HepG2 (cell line): ENCODE measurements around the gene C16orf95. TPM values are rescaled to one million over a fixed set of nuclear protein-coding genes. Genes with fewer than 3 reads are reported as not detected.

Experiments
- ATAC-seq: fragments of 200-7000 bp; cut with Tn5 transposase; 3 replicates; pipeline ENCODE4 v1.9.1; 2020; ENCODE audit warnings: mild to moderate bottlenecking, moderate library complexity
- BruUV-seq: library from RNA; stranded (reverse); fragments of 400-500 nt; replicated peaks from 2 replicates; lab custom pipeline; 2021; lab: Mats Ljungman, UMichigan
- CTCF ChIA-PET: fragments of 300-600 bp; formaldehyde crosslinking; extraction: SDS; loops from one replicate; lab custom pipeline; 2021; ENCODE audit warnings: low total read pairs, inconsistent platforms, low intra/inter-chr PET ratio; lab: Yijun Ruan, JAX
- POLR2A ChIA-PET: fragments of 350-600 bp; sonication (Branson Sonifier 250); formaldehyde crosslinking; loops from one replicate; lab custom pipeline; 2020; ENCODE audit warnings: antibody characterized with exemption, inconsistent platforms; lab: Yijun Ruan, JAX
- DNase-seq: peaks from one replicate; pipeline ENCODE4 v3.0.0-alpha.2; 2015; ENCODE audit warnings: low spot score
- FAIRE-seq: peaks from 3 replicates; lab custom pipeline; 2011; peaks lifted over from hg19 to GRCh38; lab: Jason Lieb, UNC
- H2AFZ ChIP-seq: one replicate; pipeline ENCODE4 v1.6.1; 2011; ENCODE audit warnings: low read length, inconsistent platforms
- H3K27ac ChIP-seq: fragments of 300-600 bp; 3 replicates; pipeline ENCODE4 v1.8.0; 2011; ENCODE audit warnings: mixed run types, mild to moderate bottlenecking, mixed read lengths, low read length, inconsistent platforms; ENCODE audit not compliant: insufficient read depth; ENCODE audit errors: extremely low read length
- H3K27me3 ChIP-seq, 2 experiments: fragments of 200-600 bp in 1 of 2; 2 replicates in 1 of 2; 3 replicates in 1 of 2; pipeline versions ENCODE4 v1.6.0 to v1.8.0; 2011; ENCODE audit warnings: low read length in 2 of 2, mild to moderate bottlenecking in 2 of 2, moderate library complexity in 2 of 2, inconsistent platforms in 1 of 2; ENCODE audit not compliant: insufficient read depth in 2 of 2, control insufficient read depth in 1 of 2
- H3K36me3 ChIP-seq, 2 experiments: fragments of 200-600 bp in 1 of 2; replicated peaks in 1 of 2; 2 replicates in 1 of 2; 3 replicates in 1 of 2; pipeline versions ENCODE4 v1.5.1 to v1.8.0; 2011; ENCODE audit warnings: low read length in 2 of 2, inconsistent platforms in 1 of 2; ENCODE audit not compliant: insufficient read depth in 2 of 2, control insufficient read depth in 1 of 2
- H3K4me1 ChIP-seq: 2 replicates; pipeline ENCODE4 v1.5.1; 2012; ENCODE audit warnings: low read length, inconsistent platforms; ENCODE audit not compliant: insufficient read depth
- H3K4me2 ChIP-seq: 2 replicates; pipeline ENCODE4 v1.6.0; 2011; ENCODE audit warnings: low read depth, low read length, inconsistent platforms
- H3K4me3 ChIP-seq, 3 experiments: fragments of 200-600 bp in 1 of 3; sonication (generic), shearing (Covaris generic) in 1 of 3; replicated peaks in 1 of 3; 2 replicates each; pipeline ENCODE4 v1.5.1; 2011 to 2016; ENCODE audit warnings: low read length in 3 of 3, inconsistent platforms in 2 of 3, low read depth in 2 of 3, mild to moderate bottlenecking in 2 of 3, control low read depth in 1 of 3, mixed read lengths in 1 of 3; ENCODE audit not compliant: insufficient read depth in 1 of 3
- H3K79me2 ChIP-seq: one replicate; pipeline ENCODE4 v1.6.1; 2011; ENCODE audit warnings: low read length, inconsistent platforms; ENCODE audit not compliant: insufficient read depth
- H3K9ac ChIP-seq: 2 replicates; pipeline ENCODE4 v1.6.0; 2011; ENCODE audit warnings: mild to moderate bottlenecking, low read depth, low read length, inconsistent platforms; ENCODE audit not compliant: insufficient read depth
- H3K9me3 ChIP-seq: 2 replicates; pipeline ENCODE4 v1.5.1; 2012; ENCODE audit warnings: mild to moderate bottlenecking, low read length
- H4K20me1 ChIP-seq: 2 replicates; pipeline ENCODE4 v1.6.0; 2011; ENCODE audit warnings: inconsistent platforms, mild to moderate bottlenecking, low read length, moderate library complexity; ENCODE audit not compliant: insufficient read depth
- ATRX ChIP-seq: sonication (generic); formaldehyde crosslinking; IDR thresholded peaks from 2 replicates; pipeline ENCODE4 v1.4.0; 2020; ENCODE audit warnings: missing genetic modification reagents, borderline replicate concordance
- HOXD1 ChIP-seq: sonication (generic); formaldehyde crosslinking; IDR thresholded peaks from 2 replicates; pipeline ENCODE4 v1.5.0; 2020; ENCODE audit warnings: missing genetic modification reagents
- JDP2 ChIP-seq: sonication (generic); formaldehyde crosslinking; IDR thresholded peaks from 2 replicates; pipeline ENCODE4 v1.8.1; 2022; ENCODE audit warnings: missing genetic modification reagents, borderline replicate concordance
- MLLT10 ChIP-seq: sonication (generic); formaldehyde crosslinking; IDR thresholded peaks from 2 replicates; pipeline ENCODE4 v1.4.0; 2020; ENCODE audit warnings: missing genetic modification reagents
- PCBP2 ChIP-seq: fragments of 200-400 bp; formaldehyde crosslinking; optimal IDR thresholded peaks from 2 replicates; pipeline ENCODE3; 2018; ENCODE audit warnings: low read length, low read depth; ENCODE audit not compliant: poor library complexity, severe bottlenecking
- RBM22 ChIP-seq: fragments of 200-400 bp; formaldehyde crosslinking; optimal IDR thresholded peaks from 2 replicates; pipeline ENCODE3; 2017; ENCODE audit warnings: mild to moderate bottlenecking, low read length, moderate library complexity
- ZBTB20 ChIP-seq: sonication (generic); formaldehyde crosslinking; IDR thresholded peaks from 2 replicates; pipeline ENCODE4 v1.8.1; 2023; ENCODE audit warnings: missing genetic modification reagents, low read depth, mild to moderate bottlenecking, borderline replicate concordance
- ZKSCAN5 ChIP-seq: sonication (generic); formaldehyde crosslinking; IDR thresholded peaks from 2 replicates; pipeline ENCODE4 v1.5.1; 2020; ENCODE audit warnings: mild to moderate bottlenecking, missing genetic modification reagents
- ZNF205 ChIP-seq: IDR thresholded peaks from 2 replicates; pipeline ENCODE4 v1.6.1; 2018; ENCODE audit warnings: missing biosample characterization, missing genetic modification reagents
- ZNF484 ChIP-seq: sonication (generic); formaldehyde crosslinking; IDR thresholded peaks from 2 replicates; pipeline ENCODE4 v1.5.1; 2020; ENCODE audit warnings: mild to moderate bottlenecking, low read depth, missing genetic modification reagents, borderline replicate concordance
- ZNF569 ChIP-seq: sonication (generic); formaldehyde crosslinking; IDR thresholded peaks from 2 replicates; pipeline ENCODE4 v1.5.0; 2020; ENCODE audit warnings: mild to moderate bottlenecking, missing genetic modification reagents, moderate library complexity, borderline replicate concordance
- ZNF615 ChIP-seq: sonication (generic); formaldehyde crosslinking; IDR thresholded peaks from 2 replicates; pipeline ENCODE4 v1.5.0; 2020; ENCODE audit warnings: mild to moderate bottlenecking, missing genetic modification reagents, borderline replicate concordance
- ZNF691 ChIP-seq: sonication (generic); formaldehyde crosslinking; IDR thresholded peaks from 2 replicates; pipeline ENCODE4 v1.4.0; 2020; ENCODE audit warnings: missing genetic modification reagents, low read depth, mild to moderate bottlenecking, borderline replicate concordance
- ZSCAN22 ChIP-seq: sonication (generic); formaldehyde crosslinking; IDR thresholded peaks from 2 replicates; pipeline ENCODE4 v1.4.0; 2020; ENCODE audit warnings: mild to moderate bottlenecking, missing genetic modification reagents
- WGBS: methylation state at CpG from one replicate; pipeline ENCODE4 v1.1.6; 2017; ENCODE audit warnings: low lambda C conversion rate; 5-methylcytosine and 5-hydroxymethylcytosine counted together
- in situ Hi-C: cut with HindIII; loops from 2 replicates; pipeline ENCODE4 v1.10.0; 2017; ENCODE audit warnings: low pct_unique_long_range_greater_than_20kb; ENCODE audit not compliant: extremely low pct_ligation_motif_present
- intact Hi-C: fragments of 100-400 bp; cut with micrococcal nuclease; formaldehyde crosslinking; loops from one replicate; pipeline ENCODE4 v1.10.0; 2022; ENCODE audit not compliant: unreplicated experiment
- polyA plus RNA-seq, 8 experiments: library from polyadenylated mRNA; depleted of rRNA in 3 of 8; stranded (reverse) in 7 of 8; unstranded in 1 of 8; fragments of >200 nt; fragmentation: Illumina TruSeq in 4 of 8; extraction: Trizol in 4 of 8; gene quantifications; 2 replicates each; pipeline versions ENCODE4 v1.2.1 to v1.2.3, GENCODE V29; 2011 to 2016; ENCODE audit warnings: low read depth in 4 of 8, missing spikeins in 1 of 8, mixed read lengths in 1 of 8; ENCODE audit not compliant: insufficient read depth in 1 of 8
- total RNA-seq, 5 experiments: library from RNA; depleted of rRNA; stranded (reverse); fragments of >200 nt; fragmentation: Illumina TruSeq; extraction: Trizol; gene quantifications; 2 replicates each; pipeline ENCODE4 v1.2.3, GENCODE V29; 2016; ENCODE audit warnings: low read depth in 1 of 5
- TF ChIP-seq, protein P1 (sequence below): sonication (generic); formaldehyde crosslinking; conservative IDR thresholded peaks from 2 replicates; pipeline ENCODE4 v1.5.0; 2020; ENCODE audit warnings: missing genetic modification reagents

C16orf95 gene
- total and polyA plus RNA-seq, 2 of the 13 experiments (the other 11 are each of a cell fraction or from before 2014, with no cell fraction given), result 2.8 to 8.6 TPM

GRCh38 chr16:87306516-87306915 lies 10.7 kb downstream of the C16orf95 start:
- no peaks in the 10 kb centered on the region for H3K79me2 ChIP-seq
- BruUV-seq, result no TSS peak
- ChIA-PET CTCF (no interaction called here), POLR2A (no interaction called here)
- no peaks in the 10 kb centered on the region for H3K27me3 ChIP-seq
- no peak overlapping the region for H3K27ac ChIP-seq
- H2AFZ ChIP-seq, result no peak overlapping the region
- no peak overlapping the region for H3K4me2 ChIP-seq
- no peaks in the 10 kb centered on the region; a peak in 1 of 5 replicates for H3K36me3 ChIP-seq
- no peak for DNase-seq
- WGBS, result 98% methylated on average over 3 of the region's 3 CpGs
- TF ChIP-seq, protein P1, sequence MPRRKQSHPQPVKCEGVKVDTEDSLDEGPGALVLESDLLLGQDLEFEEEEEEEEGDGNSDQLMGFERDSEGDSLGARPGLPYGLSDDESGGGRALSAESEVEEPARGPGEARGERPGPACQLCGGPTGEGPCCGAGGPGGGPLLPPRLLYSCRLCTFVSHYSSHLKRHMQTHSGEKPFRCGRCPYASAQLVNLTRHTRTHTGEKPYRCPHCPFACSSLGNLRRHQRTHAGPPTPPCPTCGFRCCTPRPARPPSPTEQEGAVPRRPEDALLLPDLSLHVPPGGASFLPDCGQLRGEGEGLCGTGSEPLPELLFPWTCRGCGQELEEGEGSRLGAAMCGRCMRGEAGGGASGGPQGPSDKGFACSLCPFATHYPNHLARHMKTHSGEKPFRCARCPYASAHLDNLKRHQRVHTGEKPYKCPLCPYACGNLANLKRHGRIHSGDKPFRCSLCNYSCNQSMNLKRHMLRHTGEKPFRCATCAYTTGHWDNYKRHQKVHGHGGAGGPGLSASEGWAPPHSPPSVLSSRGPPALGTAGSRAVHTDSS, result no peak
- no peak for TF ChIP-seq ZNF484
- no peak for TF ChIP-seq ZNF691 (CRISPR knock-in tag)
- TF ChIP-seq RBM22, result no peak
- no peak for TF ChIP-seq MLLT10 (CRISPR knock-in tag)
- no peak for TF ChIP-seq ZNF569 (CRISPR knock-in tag)
- no peak for TF ChIP-seq ZSCAN22 (CRISPR knock-in tag)
- TF ChIP-seq HOXD1 (CRISPR knock-in tag), result no peak
- TF ChIP-seq JDP2 (CRISPR knock-in tag), result no peak
- TF ChIP-seq ZBTB20 (CRISPR knock-in tag), result no peak
- TF ChIP-seq ZKSCAN5, result no peak
- no peak for TF ChIP-seq ZNF615 (CRISPR knock-in tag)
- TF ChIP-seq ATRX (CRISPR knock-in tag), result no peak
- no peak for TF ChIP-seq PCBP2
- no peak for TF ChIP-seq ZNF205 (CRISPR knock-in tag)
- peaks cover 8% of the 10 kb centered on the region for H3K4me1 ChIP-seq
- H4K20me1 ChIP-seq, result no peaks in the 10 kb centered on the region
- in situ Hi-C loops, result no loop called here
- ATAC-seq, result no peak
- H3K4me3 ChIP-seq, result no peak overlapping the region
- H3K9ac ChIP-seq, result no peak overlapping the region
- FAIRE-seq, result no peak
- intact Hi-C loops, result no loop called here
- no peaks in the 10 kb centered on the region for H3K9me3 ChIP-seq
